Fibroblast of peridontal ligament (primary cell): ENCODE measurements around the gene SCAF1.

Source experiments
- DNase-seq: peaks from one replicate; pipeline ENCODE4 v3.0.0-alpha.2; 2010; ENCODE audit errors: extremely low read depth

SCAF1 gene

DNA sequence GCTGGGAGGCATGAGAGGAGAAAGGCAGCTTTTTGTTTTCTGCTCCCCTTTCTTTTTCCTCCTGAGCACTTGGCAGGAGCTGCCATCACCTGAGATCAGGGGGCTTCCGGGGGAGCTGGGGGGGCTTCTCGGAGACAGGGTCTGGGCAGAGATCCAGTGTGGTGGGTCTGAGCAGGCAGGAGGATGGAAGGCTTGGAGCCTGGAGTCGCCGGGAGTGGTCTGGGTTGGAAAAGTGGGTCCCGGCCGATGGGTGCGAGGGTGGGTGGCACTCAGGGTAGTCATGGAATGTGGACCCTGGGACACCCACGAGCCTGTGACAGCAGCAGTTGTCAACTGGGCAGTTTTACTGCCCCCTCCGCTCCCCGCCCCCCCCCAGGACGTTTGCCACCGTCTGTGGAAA lies 45.1 kb downstream of the SCAF1 start:
- no peak for DNase-seq

DNA sequence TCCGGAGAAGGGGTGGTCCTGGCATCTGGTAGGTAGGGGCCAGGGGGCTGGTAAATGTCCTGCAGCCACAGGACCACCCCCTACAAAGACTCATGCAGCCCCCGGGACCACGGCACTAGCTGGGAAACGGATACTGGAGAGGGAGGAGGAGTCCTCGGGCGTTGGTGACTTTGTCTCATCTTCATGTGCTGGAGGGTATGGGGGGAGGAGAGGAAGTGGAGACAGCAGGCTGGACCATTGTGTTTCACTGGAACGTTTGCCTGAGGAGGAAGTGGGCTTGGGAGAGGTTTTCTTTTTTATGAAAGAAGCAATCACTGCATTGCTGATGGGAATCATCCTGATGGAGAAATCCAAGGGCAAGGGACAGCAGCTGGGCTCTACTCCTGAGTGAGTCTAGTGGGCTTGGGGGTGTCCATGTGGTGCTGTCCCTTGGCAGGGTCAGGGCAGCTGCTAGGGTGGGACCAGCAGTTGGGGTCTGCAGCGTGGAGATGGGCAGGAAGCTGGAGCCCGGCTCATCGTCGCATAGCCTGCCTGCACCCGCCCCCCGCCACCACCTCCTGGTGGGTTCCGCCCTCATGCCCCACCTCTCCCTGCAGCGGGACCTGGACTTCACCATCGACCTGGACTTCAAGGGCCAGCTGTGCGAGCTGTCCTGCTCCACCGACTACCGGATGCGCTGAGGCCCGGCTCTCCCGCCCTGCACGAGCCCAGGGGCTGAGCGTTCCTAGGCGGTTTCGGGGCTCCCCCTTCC lies 45.7 kb downstream of the SCAF1 start:
- DNase-seq = no peak

DNA sequence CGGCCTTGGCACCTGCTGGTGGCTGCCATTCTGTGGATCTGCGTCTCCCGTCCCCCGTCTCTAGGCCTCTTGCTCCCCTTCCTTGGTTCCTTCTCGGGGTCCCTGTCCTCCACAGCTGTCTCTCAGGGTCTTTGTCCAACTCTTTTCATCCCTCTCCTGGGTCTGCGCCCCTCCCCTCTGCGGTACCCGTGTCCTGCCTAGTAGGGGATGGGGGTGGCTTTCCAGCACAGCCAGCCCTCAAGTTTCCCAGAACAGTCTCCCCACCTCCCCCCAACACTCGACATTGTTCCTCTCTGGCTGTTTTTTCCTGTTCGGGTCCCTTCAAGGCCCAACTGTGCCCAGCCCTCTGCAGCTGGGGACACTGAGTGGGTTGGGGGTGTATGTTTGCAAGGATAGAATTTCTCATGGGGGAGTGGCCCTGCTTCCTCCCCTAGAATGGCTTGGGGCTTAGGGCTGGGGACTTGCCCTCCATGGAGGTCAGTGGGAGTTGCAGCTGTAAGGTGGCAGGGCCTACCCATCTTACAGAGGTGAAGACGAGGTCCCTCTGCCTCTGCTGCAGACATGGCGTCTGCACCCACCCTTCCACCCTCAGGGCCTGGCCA lies 46.6 kb downstream of the SCAF1 start:
- no peak for DNase-seq

DNA sequence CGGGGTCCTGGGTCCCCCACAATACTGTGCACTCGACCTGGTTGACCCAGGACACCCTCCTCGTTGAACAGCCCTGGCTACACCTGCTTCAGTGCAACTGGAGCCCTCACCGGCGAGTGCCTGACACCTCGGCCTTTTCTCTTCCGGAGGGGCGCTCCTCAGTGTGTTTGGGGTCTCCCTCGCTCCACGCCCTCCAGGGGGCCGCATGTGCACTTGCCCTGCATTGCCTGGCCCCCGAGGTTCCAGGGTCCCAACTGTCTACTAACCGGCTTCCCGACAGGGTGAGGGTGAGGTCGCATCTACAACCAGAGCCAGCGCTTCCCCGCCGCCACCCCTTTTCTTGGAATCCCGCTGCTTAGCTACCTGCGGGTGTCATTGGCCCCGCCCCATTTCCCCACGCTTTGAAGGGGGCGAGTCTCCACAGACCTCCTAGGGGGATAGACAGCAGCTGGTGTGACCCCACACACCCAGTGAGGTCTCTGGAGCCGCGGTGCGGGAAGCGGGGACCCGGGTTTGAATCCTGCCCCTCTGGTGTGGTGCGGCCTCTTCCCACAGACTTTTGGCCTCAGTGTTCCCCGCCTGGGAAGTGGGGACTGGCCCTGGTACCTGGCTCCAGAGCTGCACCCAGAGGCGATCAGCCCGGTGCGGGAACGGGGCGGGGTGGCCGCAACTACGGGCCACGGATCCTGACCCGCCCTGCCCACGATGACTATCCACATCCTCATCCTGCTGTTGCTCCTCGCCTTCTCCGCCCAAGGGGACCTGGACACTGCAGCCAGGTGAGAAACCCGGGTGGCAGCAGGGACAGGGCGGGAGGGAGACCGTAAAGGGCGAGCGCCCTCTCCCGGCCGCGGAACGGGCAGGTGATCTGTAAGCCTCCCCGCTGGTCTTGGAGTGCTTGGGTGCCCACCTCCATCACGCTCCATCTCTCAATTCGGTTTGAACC lies 47.4 kb downstream of the SCAF1 start, which contains the start of gene ADM5:
ADM5 (plus strand) TSS at position 462 of the 946 bp plus-strand sequence; CDS start at position 706, 244 bp downstream.
- no peak for DNase-seq

DNA sequence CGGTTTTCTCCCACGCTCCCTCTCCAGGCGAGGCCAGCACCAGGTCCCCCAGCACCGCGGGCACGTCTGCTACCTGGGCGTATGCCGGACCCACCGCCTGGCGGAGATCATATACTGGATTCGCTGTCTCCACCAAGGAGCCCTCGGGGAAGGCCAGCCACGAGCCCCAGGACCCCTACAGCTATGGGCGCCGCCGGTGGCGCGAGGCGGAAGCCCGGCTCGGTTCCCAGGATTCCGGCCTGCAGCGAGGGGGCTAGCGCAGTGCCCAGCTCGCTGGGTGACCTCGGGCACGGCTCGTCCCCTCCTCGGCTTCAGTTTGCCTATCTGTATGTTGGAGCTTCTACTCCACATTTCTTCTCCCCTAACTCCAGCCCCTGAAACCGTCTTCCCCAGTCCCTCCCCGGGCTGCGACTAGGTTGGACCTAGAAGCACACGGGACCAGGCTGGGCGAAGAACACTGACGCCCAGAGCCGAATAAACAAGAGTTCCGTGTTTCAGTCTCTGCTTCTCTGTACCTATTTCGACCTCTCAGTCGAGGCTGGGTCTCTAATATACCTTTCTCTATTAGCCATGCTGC lies 48.2 kb downstream of the SCAF1 start:
- no peak for DNase-seq

DNA sequence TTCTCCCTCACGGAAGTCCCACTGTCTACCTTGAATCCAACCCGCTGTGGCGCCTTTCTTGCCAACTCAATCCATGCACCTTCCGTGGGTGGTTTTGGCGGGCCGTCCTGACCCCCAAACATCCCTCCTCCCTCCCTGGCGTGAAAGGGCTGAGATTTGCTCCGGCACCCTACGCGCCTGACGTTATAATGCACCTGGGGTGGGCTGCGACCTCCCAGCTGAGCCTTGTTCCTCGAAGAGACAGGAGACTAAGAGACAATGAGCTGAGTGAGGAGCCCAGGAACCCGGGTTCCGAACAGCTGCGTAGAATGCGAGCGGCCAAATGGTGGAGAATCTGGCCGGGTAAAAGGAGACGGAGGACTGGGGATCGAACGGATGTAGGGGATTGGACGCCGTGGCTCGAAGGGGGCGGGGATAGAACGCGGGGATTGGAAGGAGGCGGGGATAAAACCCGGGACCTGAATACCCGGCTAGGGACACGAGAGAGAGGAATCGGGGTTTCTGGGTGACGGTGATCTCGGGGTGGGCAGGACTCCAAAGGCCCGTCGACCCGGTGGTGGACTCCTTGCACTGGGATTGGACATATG lies 48.7 kb downstream of the SCAF1 start, which contains the start of gene CPT1C:
CPT1C (plus strand) TSS at position 461 of the 587 bp plus-strand sequence. CDS start 1,137 bp downstream, outside the sequence.
- peak; percentile 72 for DNase-seq

DNA sequence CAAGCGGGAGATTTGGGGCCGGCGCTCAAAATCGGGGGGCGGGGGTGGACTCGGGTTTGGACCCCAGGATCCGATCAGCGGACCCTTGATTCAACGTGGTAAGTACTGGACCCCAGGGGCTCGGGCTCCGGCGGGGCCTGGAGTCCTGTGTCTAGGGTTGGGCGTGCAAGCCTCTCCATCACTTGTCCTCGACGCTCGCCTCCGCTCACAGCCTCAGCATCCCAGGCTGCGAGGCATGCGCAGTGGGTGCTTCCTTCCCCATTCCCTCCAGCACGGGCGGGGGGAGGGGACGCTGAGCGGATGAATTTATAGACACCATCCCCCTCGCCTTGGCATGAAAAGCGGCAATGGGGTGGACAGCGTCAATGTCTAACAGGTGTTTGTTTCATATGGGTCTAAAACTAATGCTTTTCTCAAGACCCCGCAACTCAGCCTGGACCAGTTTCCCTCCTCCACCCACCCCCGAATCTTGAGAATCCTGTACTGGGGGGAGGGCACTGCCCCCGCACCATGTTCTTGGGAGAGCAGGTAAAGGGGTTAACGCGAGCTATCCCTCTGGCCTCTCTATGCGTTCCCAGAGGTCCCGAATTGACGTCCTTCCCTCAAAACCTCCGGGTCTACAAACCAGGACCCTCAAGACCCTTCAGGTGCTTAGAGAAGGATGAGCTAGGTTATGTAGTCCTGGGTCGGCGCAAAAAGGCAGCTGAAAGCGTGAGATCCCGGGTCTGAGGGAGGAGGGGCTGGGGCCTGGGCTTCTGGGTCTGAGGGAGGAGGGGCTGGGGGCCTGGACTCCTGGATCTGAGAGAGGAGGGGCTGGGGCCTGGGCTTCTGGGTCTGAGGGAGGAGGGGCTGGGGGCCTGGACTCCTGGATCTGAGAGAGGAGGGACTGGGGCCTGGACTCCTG lies 49.5 kb downstream of the SCAF1 start:
- peak; percentile 68 for DNase-seq

DNA sequence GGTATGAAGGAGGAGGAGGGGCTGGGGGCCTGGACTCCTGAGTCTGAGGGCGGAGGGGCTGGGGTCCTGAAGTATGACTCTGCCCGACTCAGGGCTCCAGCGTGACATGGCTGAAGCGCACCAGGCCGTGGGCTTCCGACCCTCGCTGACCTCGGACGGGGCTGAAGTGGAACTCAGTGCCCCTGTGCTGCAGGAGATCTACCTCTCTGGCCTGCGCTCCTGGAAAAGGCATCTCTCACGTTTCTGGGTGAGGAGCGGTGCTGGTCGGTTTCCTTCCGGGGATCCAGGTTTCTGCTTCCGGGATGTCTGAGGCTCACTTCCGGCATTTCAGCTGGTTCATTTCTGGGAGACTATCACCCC lies 50.1 kb downstream of the SCAF1 start:
- DNase-seq = no peak

DNA sequence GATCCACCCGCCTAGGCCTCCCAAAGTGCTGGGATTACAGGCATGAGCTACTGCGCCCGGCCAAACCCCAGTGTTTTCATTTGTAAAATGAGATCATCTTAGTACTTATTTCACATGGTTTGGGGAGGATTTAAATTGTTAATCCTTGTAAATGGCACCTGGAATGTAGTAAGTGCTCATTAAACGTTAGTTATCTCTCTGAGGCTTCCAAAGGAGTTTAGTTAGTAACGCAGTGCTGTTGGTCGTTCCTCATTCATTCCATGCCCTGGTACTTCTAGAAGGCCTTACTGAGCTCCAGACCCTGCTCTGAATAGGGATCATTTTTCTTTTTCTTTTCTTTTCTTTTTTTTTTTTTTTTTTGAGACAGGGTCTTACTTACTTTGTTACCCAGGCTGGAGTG lies 54.1 kb downstream of the SCAF1 start:
- DNase-seq = no peak

DNA sequence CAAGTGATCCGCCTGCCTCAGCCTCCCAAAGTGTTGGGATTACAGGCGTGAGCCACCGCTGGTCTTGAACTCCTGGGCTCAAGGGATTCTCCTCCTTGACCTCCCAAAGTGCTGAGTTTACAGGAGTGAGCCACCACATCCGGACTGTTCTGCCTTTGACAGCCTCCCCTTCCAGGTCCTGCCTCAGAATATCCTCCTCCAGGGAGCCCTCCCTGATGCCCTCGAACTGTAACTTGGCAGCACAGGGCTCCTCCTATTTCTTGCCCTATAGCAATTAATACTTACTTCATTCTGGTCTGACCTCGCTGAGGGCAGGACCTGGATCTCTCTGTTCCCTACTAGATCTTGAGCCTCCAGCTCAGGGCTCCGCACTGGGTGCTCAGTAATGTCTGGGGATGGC lies 54.9 kb downstream of the SCAF1 start:
- DNase-seq = no peak

DNA sequence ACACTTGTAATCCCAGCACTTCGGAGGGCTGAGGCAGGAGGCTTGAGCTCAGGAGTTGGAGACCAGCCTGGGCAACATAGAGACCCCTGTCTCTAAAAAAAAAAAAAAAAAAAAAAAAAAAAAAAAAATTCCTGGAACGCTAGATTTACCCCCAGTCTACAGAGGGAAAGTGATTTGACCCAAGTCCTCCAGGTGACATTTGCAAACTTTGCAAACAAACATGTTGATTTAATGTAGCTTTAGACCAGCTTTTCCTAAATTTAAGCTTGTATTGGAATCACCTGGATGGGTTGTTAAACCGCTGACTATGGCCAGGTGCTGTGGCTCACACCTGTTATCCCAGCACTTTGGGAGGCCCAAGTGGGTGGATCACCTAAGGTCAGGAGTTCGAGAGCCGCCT lies 57.4 kb downstream of the SCAF1 start:
- no peak for DNase-seq

DNA sequence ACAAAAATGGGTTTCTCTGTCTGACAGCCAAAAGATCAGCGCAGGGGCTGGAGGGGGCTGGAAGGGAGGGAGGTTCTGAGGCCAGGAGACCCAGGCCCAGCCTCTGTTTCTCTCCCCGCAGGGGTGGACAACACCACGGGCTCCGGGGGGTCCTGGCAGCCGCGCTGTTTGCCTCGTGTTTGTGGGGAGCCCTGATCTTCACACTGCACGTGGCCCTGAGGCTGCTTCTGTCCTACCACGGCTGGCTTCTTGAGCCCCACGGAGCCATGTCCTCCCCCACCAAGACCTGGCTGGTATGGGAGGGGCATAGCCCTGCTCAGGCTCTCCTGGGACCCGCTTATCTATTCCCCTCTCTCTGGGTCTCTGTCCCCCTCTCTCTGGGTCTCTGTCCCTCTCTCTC lies 58.6 kb downstream of the SCAF1 start:
- no peak for DNase-seq

DNA sequence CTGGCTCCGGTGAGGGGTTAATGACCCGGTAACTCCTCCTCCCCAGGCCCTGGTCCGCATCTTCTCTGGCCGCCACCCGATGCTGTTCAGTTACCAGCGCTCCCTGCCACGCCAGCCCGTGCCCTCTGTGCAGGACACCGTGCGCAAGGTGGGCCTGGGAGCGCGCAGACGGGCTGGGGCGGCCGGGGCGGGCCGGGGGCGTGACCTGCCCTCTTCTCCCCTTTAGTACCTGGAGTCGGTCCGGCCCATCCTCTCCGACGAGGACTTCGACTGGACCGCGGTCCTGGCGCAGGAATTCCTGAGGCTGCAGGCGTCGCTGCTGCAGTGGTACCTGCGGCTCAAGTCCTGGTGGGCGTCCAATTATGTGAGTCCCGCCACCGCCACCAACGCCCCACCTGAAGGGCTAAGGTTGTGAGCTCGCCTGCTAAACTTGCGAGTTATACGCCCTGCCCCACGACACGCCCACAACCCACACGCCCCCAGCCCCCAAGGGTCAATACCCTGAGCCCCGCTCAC lies 59.3 kb downstream of the SCAF1 start:
- no peak for DNase-seq

DNA sequence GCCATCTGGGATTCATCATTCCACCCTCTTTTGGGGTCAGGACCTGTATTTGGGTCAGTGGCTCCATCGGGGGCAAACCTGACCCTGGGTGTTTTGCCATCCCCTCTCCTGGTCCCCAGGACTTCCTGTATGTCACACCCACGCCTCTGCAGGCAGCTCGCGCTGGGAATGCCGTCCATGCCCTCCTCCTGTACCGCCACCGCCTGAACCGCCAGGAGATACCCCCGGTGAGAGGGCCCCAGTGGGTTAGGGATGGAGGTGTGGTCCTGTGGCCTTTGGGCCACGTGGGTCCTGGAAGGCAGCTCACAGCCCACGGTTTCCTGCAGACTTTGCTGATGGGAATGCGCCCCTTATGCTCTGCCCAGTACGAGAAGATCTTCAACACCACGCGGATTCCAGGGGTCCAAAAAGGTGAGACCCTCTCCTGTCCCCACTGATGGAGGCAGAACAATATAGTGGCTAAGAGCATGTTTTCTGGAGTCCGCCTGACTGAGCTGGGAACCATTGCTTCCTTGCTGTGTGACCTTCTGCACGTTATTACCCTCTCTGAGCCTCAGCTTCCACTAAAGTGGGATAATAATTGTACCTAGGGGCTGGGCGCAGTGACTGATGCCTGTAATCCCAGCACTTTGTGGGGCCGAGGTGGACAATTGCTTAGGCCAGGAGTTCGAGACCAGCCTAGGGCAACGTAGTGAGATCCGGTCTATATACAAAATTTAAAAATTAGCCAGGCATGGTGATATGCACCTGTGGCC lies 63.1 kb downstream of the SCAF1 start:
- no peak for DNase-seq

DNA sequence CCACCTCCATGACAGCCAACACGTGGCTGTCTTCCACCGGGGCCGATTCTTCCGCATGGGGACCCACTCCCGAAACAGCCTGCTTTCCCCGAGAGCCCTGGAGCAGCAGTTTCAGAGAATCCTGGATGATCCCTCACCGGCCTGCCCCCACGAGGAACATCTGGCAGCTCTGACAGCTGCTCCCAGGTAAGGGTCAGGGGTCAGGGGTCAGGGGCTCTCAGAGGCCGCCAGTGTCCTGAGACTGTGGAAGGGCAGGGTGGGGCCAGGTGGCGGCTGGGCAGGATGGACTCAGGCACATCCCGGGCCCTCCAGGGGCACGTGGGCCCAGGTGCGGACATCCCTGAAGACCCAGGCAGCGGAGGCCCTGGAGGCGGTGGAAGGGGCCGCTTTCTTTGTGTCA lies 63.9 kb downstream of the SCAF1 start:
- DNase-seq = no peak
